Esophagus squamous epithelium (tissue), 5 donors: Measurements from ENCODE around the gene MBNL2. TPM values are rescaled to one million over a fixed set of nuclear protein-coding genes. Genes with fewer than 3 reads are reported as not detected.
"Not testable (repeated sequence)": the region's sequence is repeated elsewhere in the genome, so short reads cannot be mapped to it uniquely, and the experiment has no call there.

ENCODE experiments used
- DNase-seq: peaks from one replicate; lab custom pipeline; 2025; lab: John Stamatoyannopoulos, UW
- H3K27ac ChIP-seq, 4 donors: fragments of 200-600 bp; sonication (generic); one replicate each; pipeline ENCODE4 v1.5.1; 2016 to 2019; ENCODE audit warnings: mild to moderate bottlenecking in 1 of 4
- H3K27me3 ChIP-seq, 4 donors: fragments of 200-600 bp; sonication (generic); 1 replicate in 3 of 4; 2 replicates in 1 of 4; pipeline versions ENCODE4 v1.5.1 to v1.6.0; 2017 to 2021; ENCODE audit warnings: antibody characterized with exemption in 1 of 4
- H3K36me3 ChIP-seq, 3 donors: fragments of 200-600 bp; sonication (generic); one replicate each; pipeline ENCODE4 v1.5.1; 2016 to 2019
- H3K4me1 ChIP-seq, 3 donors: fragments of 200-600 bp; sonication (generic); one replicate each; pipeline ENCODE4 v1.5.1; 2017 to 2019
- H3K4me3 ChIP-seq, 4 donors: fragments of 200-600 bp; sonication (generic); 1 replicate in 3 of 4; 2 replicates in 1 of 4; pipeline ENCODE4 v1.5.1; 2016 to 2019; ENCODE audit warnings: mild to moderate bottlenecking in 2 of 4, moderate library complexity in 1 of 4
- H3K9me3 ChIP-seq, 3 donors: fragments of 200-600 bp; sonication (generic); one replicate each; pipeline ENCODE4 v1.5.1; 2016 to 2019
- CTCF ChIP-seq, 6 experiments: fragments of 450-650 bp in 4 of 6; fragments of 200-600 bp in 2 of 6; sonication (generic) in 2 of 6; IDR thresholded peaks; one replicate each; pipeline ENCODE4 v1.5.1; 2016 to 2019; ENCODE audit warnings: antibody characterized with exemption in 6 of 6, mild to moderate bottlenecking in 4 of 6, moderate library complexity in 4 of 6
- POLR2A ChIP-seq, 4 donors: fragments of 450-650 bp; IDR thresholded peaks; one replicate each; pipeline ENCODE4 v1.6.1; 2017; ENCODE audit warnings: antibody characterized with exemption in 4 of 4, mild to moderate bottlenecking in 4 of 4, moderate library complexity in 3 of 4
- WGBS, 2 donors: methylation state at CpG; one replicate each; pipeline ENCODE4 v1.1.5; 2018; 5-methylcytosine and 5-hydroxymethylcytosine counted together
- intact Hi-C: fragments of 100-400 bp; cut with DNase I; formaldehyde crosslinking; loops from one replicate; pipeline ENCODE4 v1.15.0; 2022
- total RNA-seq, 4 donors: library from RNA; depleted of rRNA; stranded (reverse); fragments of >200 nt; gene quantifications; one replicate each; pipeline ENCODE4 v1.1.0, GENCODE V29; 2016
- donor health status: DM: yes; HTN: yes; CAD: no.

The MBNL2 gene
- total RNA-seq, 4 donors from 2014 or later = 18.3 to 58.7 (median 29.7) TPM

GRCh38 chr13:97205465-97205864, 16.7 kb upstream of the MBNL2 start:
- DNase-seq = no peak
- 50 to 56% methylated on average over 1 of the region's 1 CpG for WGBS, 2 donors
- Histone ChIP-seq H3K9me3 (no peaks in the 10 kb centered on the region), H3K4me3 (no peak overlapping the region), H3K4me1 (no peaks in the 10 kb centered on the region), H3K27me3 (no peaks in the 10 kb centered on the region), H3K36me3 (no peaks in the 10 kb centered on the region), H3K27ac (no peak overlapping the region)
- intact Hi-C loops = no loop called here
- TF ChIP-seq CTCF (IDR thresholded peaks at IDR 0.05) = no peak
- TF ChIP-seq POLR2A (IDR thresholded peaks at IDR 0.05) = no peak

- H3K4me1 ChIP-seq = no peaks in the 10 kb centered on the region
- H3K36me3 ChIP-seq = no peaks in the 10 kb centered on the region
- no peak overlapping the region for H3K27ac ChIP-seq
- DNase-seq = no peak
- no peak overlapping the region for H3K4me3 ChIP-seq
- no peaks in the 10 kb centered on the region for H3K9me3 ChIP-seq
- H3K27me3 ChIP-seq = no peaks in the 10 kb centered on the region
- WGBS, 2 donors = 25 to 43% methylated on average over 3 of the region's 3 CpGs
- no peak for TF ChIP-seq CTCF (IDR thresholded peaks at IDR 0.05)
- TF ChIP-seq POLR2A (IDR thresholded peaks at IDR 0.05) = no peak
- intact Hi-C loops = no loop called here
Observed at GRCh38 chr13:97205982-97206381, 16.2 kb upstream of the MBNL2 start.

GRCh38 chr13:97207252-97207651, 14.9 kb upstream of the MBNL2 start:
- H3K27ac ChIP-seq, H3K36me3 ChIP-seq, H3K27me3 ChIP-seq, H3K4me1 ChIP-seq, intact Hi-C loops, DNase-seq, H3K4me3 ChIP-seq, H3K9me3 ChIP-seq: not testable (repeated sequence)
- 78 to 94% methylated on average over 3 of the region's 3 CpGs for WGBS, 2 donors

GRCh38 chr13:97211300-97211699, 10.8 kb upstream of the MBNL2 start:
- intact Hi-C loops = loop anchor here (5.0 kb wide), 1 partner anchor 94 kb away; no protein-coding TSS in a partner anchor
- H3K9me3 ChIP-seq = no peaks in the 10 kb centered on the region

GRCh38 chr13:97212004-97212403, 10.1 kb upstream of the MBNL2 start:
- H3K4me1 ChIP-seq = peaks cover 0 to 6% (median 0%) of the 10 kb centered on the region in 3 donors
- no peak for DNase-seq
- H3K27ac ChIP-seq = no peak overlapping the region
- TF ChIP-seq CTCF (IDR thresholded peaks at IDR 0.05) (no peak), POLR2A (IDR thresholded peaks at IDR 0.05) (no peak)
- no peaks in the 10 kb centered on the region for H3K36me3 ChIP-seq
- WGBS, 2 donors = 60 to 65% methylated on average over 4 of the region's 4 CpGs
- no peaks in the 10 kb centered on the region for H3K27me3 ChIP-seq
- intact Hi-C loops = loop anchor here (5.0 kb wide), 1 partner anchor 95 kb away; no protein-coding TSS in a partner anchor
- H3K4me3 ChIP-seq = no peak overlapping the region
- H3K9me3 ChIP-seq = no peaks in the 10 kb centered on the region

More at GRCh38 chr13:97211300-97211699, 10.8 kb upstream of the MBNL2 start:
- TF ChIP-seq CTCF (IDR thresholded peaks at IDR 0.05) (no peak), POLR2A (IDR thresholded peaks at IDR 0.05) (no peak)
- H3K4me3 ChIP-seq = no peak overlapping the region
- H3K27me3 ChIP-seq = no peaks in the 10 kb centered on the region
- H3K27ac ChIP-seq = no peak overlapping the region
- WGBS, 2 donors = 100% methylated on average over 1 of the region's 1 CpG
- H3K36me3 ChIP-seq = no peaks in the 10 kb centered on the region
- peaks cover 0 to 6% (median 0%) of the 10 kb centered on the region in 3 donors for H3K4me1 ChIP-seq
- no peak for DNase-seq

- 36 to 44% methylated on average over 4 of the region's 4 CpGs for WGBS, 2 donors
- DNase-seq = no peak
- intact Hi-C loops = loop anchor here (5.0 kb wide), 1 partner anchor 95 kb away; no protein-coding TSS in a partner anchor
Observed at GRCh38 chr13:97212601-97213040, 9.5 kb upstream of the MBNL2 start.

More at GRCh38 chr13:97212601-97213040, 9.5 kb upstream of the MBNL2 start:
- Histone ChIP-seq H3K4me1 (peaks cover 0 to 6% (median 0%) of the 10 kb centered on the region in 3 donors), H3K9me3 (no peaks in the 10 kb centered on the region), H3K27ac (no peak overlapping the region), H3K4me3 (no peak overlapping the region), H3K27me3 (no peaks in the 10 kb centered on the region), H3K36me3 (no peaks in the 10 kb centered on the region)
- no peak for TF ChIP-seq POLR2A (IDR thresholded peaks at IDR 0.05)
- TF ChIP-seq CTCF (IDR thresholded peaks at IDR 0.05) = peak in 5 of 6 experiments; percentile 17 to 59 (median 46)
